H9 (cell line): ENCODE results near the gene TIGD1. TPM values are rescaled to one million over a fixed set of nuclear protein-coding genes. Genes with fewer than 3 reads are reported as not detected.

ENCODE experiments used
- DNase-seq: peaks from one replicate; pipeline ENCODE4 v3.0.0-alpha.2; 2017
- H2AFZ ChIP-seq: one replicate; pipeline ENCODE4 v1.6.1; 2013; ENCODE audit warnings: mild to moderate bottlenecking, low read length, control low read depth, moderate library complexity
- H2AK5ac ChIP-seq: 2 replicates; pipeline ENCODE4 v1.6.1; 2013; ENCODE audit warnings: low read length, control low read depth, mixed read lengths; ENCODE audit not compliant: insufficient read length
- H2BK120ac ChIP-seq: one replicate; pipeline ENCODE4 v1.6.1; 2013; ENCODE audit warnings: low read depth, mild to moderate bottlenecking, low read length, control low read depth, inconsistent platforms; ENCODE audit not compliant: poor library complexity, severe bottlenecking
- H2BK12ac ChIP-seq: 2 replicates; pipeline ENCODE4 v1.6.1; 2013; ENCODE audit warnings: low read length, control low read depth, mixed read lengths, low read depth; ENCODE audit not compliant: insufficient read length
- H2BK15ac ChIP-seq: 2 replicates; pipeline ENCODE4 v1.6.1; 2013; ENCODE audit warnings: low read depth, low read length, control low read depth
- H2BK20ac ChIP-seq: one replicate; pipeline ENCODE4 v1.6.1; 2013; ENCODE audit warnings: low read depth, mild to moderate bottlenecking, low read length, control low read depth, inconsistent platforms; ENCODE audit not compliant: poor library complexity, severe bottlenecking
- H2BK5ac ChIP-seq: 2 replicates; pipeline ENCODE4 v1.6.1; 2013; ENCODE audit warnings: low read length, control low read depth, mixed read lengths; ENCODE audit not compliant: insufficient read length
- H3K14ac ChIP-seq: 2 replicates; pipeline ENCODE4 v1.6.1; 2013; ENCODE audit warnings: low read length, control low read depth; ENCODE audit not compliant: insufficient read depth
- H3K18ac ChIP-seq: 2 replicates; pipeline ENCODE4 v1.6.1; 2013; ENCODE audit warnings: low read depth, mild to moderate bottlenecking, mixed read lengths, low read length, control low read depth; ENCODE audit not compliant: insufficient read length
- H3K23ac ChIP-seq: 2 replicates; pipeline ENCODE4 v1.6.1; 2013; ENCODE audit warnings: low read length, control low read depth, mixed read lengths, low read depth; ENCODE audit not compliant: insufficient read length
- H3K23me2 ChIP-seq: 2 replicates; pipeline ENCODE4 v1.6.1; 2013; ENCODE audit warnings: low read depth, mild to moderate bottlenecking, mixed read lengths, low read length, control low read depth; ENCODE audit not compliant: insufficient read length, poor library complexity, severe bottlenecking
- H3K27ac ChIP-seq: 2 replicates; pipeline ENCODE4 v1.5.1; 2013; ENCODE audit warnings: low read length, control low read depth, mixed read lengths, low read depth; ENCODE audit not compliant: insufficient read length
- H3K27me3 ChIP-seq: 2 replicates; pipeline ENCODE4 v1.6.1; 2013; ENCODE audit warnings: low read length, control low read depth, inconsistent platforms; ENCODE audit not compliant: insufficient read depth
- H3K4ac ChIP-seq: 2 replicates; pipeline ENCODE4 v1.6.1; 2013; ENCODE audit warnings: low read depth, mild to moderate bottlenecking, control low read depth, inconsistent platforms, low read length, moderate library complexity
- H3K4me1 ChIP-seq: 2 replicates; pipeline ENCODE4 v1.6.1; 2013; ENCODE audit warnings: low read length, control low read depth, inconsistent platforms; ENCODE audit not compliant: insufficient read depth
- H3K4me2 ChIP-seq: 2 replicates; pipeline ENCODE4 v1.6.1; 2013; ENCODE audit warnings: low read length, control low read depth, mixed read lengths; ENCODE audit not compliant: insufficient read length, insufficient read depth
- H3K56ac ChIP-seq: 2 replicates; pipeline ENCODE4 v1.6.1; 2013; ENCODE audit warnings: low read depth, mild to moderate bottlenecking, mixed read lengths, low read length, control low read depth; ENCODE audit not compliant: insufficient read length
- H3K79me1 ChIP-seq: 2 replicates; pipeline ENCODE4 v1.6.1; 2013; ENCODE audit warnings: low read depth, mild to moderate bottlenecking, moderate library complexity, low read length, control low read depth, inconsistent platforms; ENCODE audit not compliant: insufficient read depth, poor library complexity, severe bottlenecking
- H3K79me2 ChIP-seq: 2 replicates; pipeline ENCODE4 v1.6.1; 2013; ENCODE audit warnings: low read length, control low read depth, inconsistent platforms; ENCODE audit not compliant: insufficient read depth
- H3K9ac ChIP-seq: 2 replicates; pipeline ENCODE4 v1.6.1; 2013; ENCODE audit warnings: low read length, control low read depth, mixed read lengths; ENCODE audit not compliant: insufficient read length; ENCODE audit errors: extremely low read depth
- H3K9me3 ChIP-seq: one replicate; pipeline ENCODE4 v1.6.1; 2013; ENCODE audit warnings: low read depth, low read length, inconsistent platforms; ENCODE audit not compliant: control insufficient read depth
- H3T11ph ChIP-seq: one replicate; pipeline ENCODE4 v1.6.1; 2013; ENCODE audit warnings: mild to moderate bottlenecking, low read length, control low read depth, inconsistent platforms
- H4K20me1 ChIP-seq: one replicate; pipeline ENCODE4 v1.6.1; 2013; ENCODE audit not compliant: control insufficient read depth, insufficient read length, insufficient read depth
- H4K5ac ChIP-seq: 2 replicates; pipeline ENCODE4 v1.6.1; 2013; ENCODE audit warnings: low read depth, mild to moderate bottlenecking, mixed read lengths, low read length, control low read depth; ENCODE audit not compliant: insufficient read length
- H4K8ac ChIP-seq: replicated peaks from 2 replicates; pipeline ENCODE4 v1.6.1; 2013; ENCODE audit warnings: low read length, control low read depth, mixed read lengths, low read depth; ENCODE audit not compliant: insufficient read length
- H4K91ac ChIP-seq: 2 replicates; pipeline ENCODE4 v1.6.1; 2013; ENCODE audit warnings: low read depth, mild to moderate bottlenecking, moderate library complexity, mixed read lengths, low read length, control low read depth; ENCODE audit not compliant: insufficient read length
- H3K27ac Mint-ChIP-seq, 3 experiments: 2 replicates in 2 of 3; 3 replicates in 1 of 3; pipeline ENCODE4 v1.8.0; 2020 to 2021; ENCODE audit warnings: mixed read lengths in 3 of 3, mild to moderate bottlenecking in 1 of 3, moderate library complexity in 1 of 3
- H3K27me3 Mint-ChIP-seq: 2 replicates; pipeline ENCODE4 v1.8.0; 2021; ENCODE audit warnings: low read depth, mild to moderate bottlenecking, moderate library complexity, mixed read lengths
- H3K36me3 Mint-ChIP-seq, 3 experiments: 2 replicates in 2 of 3; 3 replicates in 1 of 3; pipeline ENCODE4 v1.8.0; 2020 to 2021; ENCODE audit warnings: low read depth in 3 of 3, mixed read lengths in 3 of 3; ENCODE audit not compliant: insufficient read depth in 1 of 3
- H3K4me1 Mint-ChIP-seq, 2 experiments: 2 replicates each; pipeline ENCODE4 v1.8.0; 2020; ENCODE audit warnings: mixed read lengths in 2 of 2
- H3K4me3 Mint-ChIP-seq, 2 experiments: 2 replicates in 1 of 2; 3 replicates in 1 of 2; pipeline ENCODE4 v1.8.0; 2020 to 2021; ENCODE audit warnings: mild to moderate bottlenecking in 2 of 2, mixed read lengths in 2 of 2, moderate library complexity in 1 of 2
- H3K9me3 Mint-ChIP-seq, 2 experiments: 2 replicates in 1 of 2; 3 replicates in 1 of 2; pipeline ENCODE4 v1.8.0; 2020; ENCODE audit warnings: mild to moderate bottlenecking in 2 of 2, mixed read lengths in 2 of 2, moderate library complexity in 1 of 2
- CTCF ChIP-seq: fragments of 200-600 bp; sonication (generic); conservative IDR thresholded peaks from 3 replicates; pipeline ENCODE4 v1.8.0; 2021; ENCODE audit warnings: antibody characterized with exemption, mild to moderate bottlenecking
- WGBS: extraction: QIAGEN DNeasy Blood & Tissue Kit; methylation state at CpG from one replicate; pipeline ENCODE4 v1.1.7; 2013; ENCODE audit warnings: missing lambda C conversion rate, low lambda C conversion rate, mixed read lengths; ENCODE audit not compliant: insufficient read length; ENCODE audit errors: extremely low coverage; 5-methylcytosine and 5-hydroxymethylcytosine counted together
- total RNA-seq: library from RNA; stranded (reverse); gene quantifications from 2 replicates; pipeline ENCODE4 v1.2.1, GENCODE V29; 2021

Gene TIGD1
- total RNA-seq, 1 experiment from 2014 or later: 6.3 TPM

- Histone ChIP-seq H3K56ac (no peak overlapping the region), H3T11ph (no peak overlapping the region), H4K8ac (no peak overlapping the region), H4K91ac (no peak overlapping the region), H2BK15ac (no peak overlapping the region), H3K79me1 (no peaks in the 10 kb centered on the region), H3K23me2 (peaks cover 12% of the 10 kb centered on the region), H3K27ac (no peak overlapping the region), H3K9ac (no peak overlapping the region), H4K5ac (no peak overlapping the region), H3K18ac (no peak overlapping the region), H2BK12ac (no peak overlapping the region), H2BK20ac (no peak overlapping the region), H3K27me3 (peaks cover 17% of the 10 kb centered on the region), H4K20me1 (peaks cover 3% of the 10 kb centered on the region), H2BK5ac (no peak overlapping the region), H3K14ac (no peak overlapping the region), H2AK5ac (no peak overlapping the region), H3K23ac (no peak overlapping the region), H2AFZ (no peak overlapping the region), H3K4me1 (0 out of 2 replicates have a peak, but pooled peaks cover 3% of the 10 kb centered on the region), H3K79me2 (no peaks in the 10 kb centered on the region), H3K4me2 (no peak overlapping the region), H2BK120ac (no peak overlapping the region), H3K4ac (no peak overlapping the region), H3K9me3 (no peaks in the 10 kb centered on the region)
- Mint-ChIP-seq H3K4me3 (peak overlapping the region in 1 of 2 experiments; percentile 42; a peak in 1 of 5 replicates), H3K36me3 (no peaks in the 10 kb centered on the region; a peak in 1 of 7 replicates), H3K4me1 (peaks cover 17 to 56% of the 10 kb centered on the region in 2 experiments), H3K27me3 (peaks cover 69% of the 10 kb centered on the region), H3K9me3 (no peaks in the 10 kb centered on the region; a peak in 1 of 5 replicates), H3K27ac (no peak overlapping the region)
- no peak for TF ChIP-seq CTCF
- no CpG with 5 or more reads among the region's 9 CpGs for WGBS
- no peak for DNase-seq
Measured at GRCh38 chr2:232501331-232501771, 49.0 kb downstream of the TIGD1 start.
